ENCODE measurements around the gene AP1AR. TPM values are rescaled to one million over a fixed set of nuclear protein-coding genes. Genes with fewer than 3 reads are reported as not detected.

The AP1AR gene
- total and polyA plus RNA-seq, 2 of the 8 experiments (the other 6 are each of a cell fraction or from before 2014, with no cell fraction given): 5.3 to 27.7 TPM

- no peaks in the 10 kb centered on the region for H3K79me1 ChIP-seq (ENCODE audit: low read depth, low read length)
- no peaks in the 10 kb centered on the region for H3K27me3 ChIP-seq (replicated peaks in 1 of 4; ENCODE audit: control insufficient read depth in 3 of 4, extremely low read depth in 1 of 4, insufficient read depth in 3 of 4, low read length in 3 of 4)
- no peak overlapping the region for H3K4me3 ChIP-seq (ENCODE audit: extremely low read depth in 1 of 4, insufficient read depth in 2 of 4, low read depth in 3 of 4, low read length in 4 of 4)
- H3K4me1 ChIP-seq (replicated peaks in 1 of 4; ENCODE audit: control insufficient read depth in 3 of 4, insufficient read depth in 4 of 4, low read length in 3 of 4): peaks cover 0 to 9% (median 2%) of the 10 kb centered on the region in 4 experiments; a peak in 4 of 7 replicates
- H3K18ac ChIP-seq (ENCODE audit: extremely low read depth, low read length): no peak overlapping the region
- no peak overlapping the region for H4K91ac ChIP-seq (replicated peaks; ENCODE audit: insufficient read length, low read length)
- no peak overlapping the region for H2BK120ac ChIP-seq (replicated peaks; ENCODE audit: low read depth, low read length)
- no peak overlapping the region for H4K8ac ChIP-seq (ENCODE audit: extremely low read depth, insufficient read depth, low read length)
- H2BK5ac ChIP-seq (ENCODE audit: low read depth, low read length): no peak overlapping the region
- H2AFZ ChIP-seq (ENCODE audit: low read length): no peak overlapping the region
- H3K4ac ChIP-seq (replicated peaks; ENCODE audit: insufficient read length, low read depth, low read length): no peak overlapping the region
- no peak overlapping the region for H2BK15ac ChIP-seq (ENCODE audit: low read length)
- H3K23ac ChIP-seq (ENCODE audit: insufficient read length): no peak overlapping the region
- no peaks in the 10 kb centered on the region for H4K20me1 ChIP-seq (replicated peaks in 1 of 2; ENCODE audit: control insufficient read depth in 1 of 2, insufficient read depth in 2 of 2, low read length in 2 of 2)
- no peaks in the 10 kb centered on the region for H3K9me3 ChIP-seq (ENCODE audit: insufficient read depth in 2 of 2, low read depth in 1 of 2, low read length in 1 of 2)
- no peak overlapping the region for H2BK12ac ChIP-seq (ENCODE audit: low read depth, low read length)
- 89% methylated on average over 5 of the region's 5 CpGs; no CpG with 5 or more reads in 1 of the 2 experiments for WGBS, 2 experiments (ENCODE audit: extremely low coverage in 1 of 2, insufficient coverage in 1 of 2, insufficient read length in 1 of 2, insufficient replicate concordance in 2 of 2, low coverage in 1 of 2, low lambda C conversion rate in 2 of 2, missing lambda C conversion rate in 1 of 2)
- DNase-seq (ENCODE audit: low read depth in 1 of 2, low spot score in 2 of 2) (no peak), FAIRE-seq (no peak)
- H3K14ac ChIP-seq (ENCODE audit: insufficient read length): no peak overlapping the region
- H3K36me3 ChIP-seq (ENCODE audit: control insufficient read depth in 2 of 4, insufficient read depth in 4 of 4, low read length in 3 of 4): no peaks in the 10 kb centered on the region
- H3K79me2 ChIP-seq (ENCODE audit: control insufficient read depth in 1 of 2, insufficient read depth in 2 of 2, low read length in 2 of 2): no peaks in the 10 kb centered on the region
- no peak overlapping the region for H4K5ac ChIP-seq (ENCODE audit: insufficient read length, low read depth, low read length)
- H2AK5ac ChIP-seq (ENCODE audit: low read depth, low read length): no peak overlapping the region
- POLR2A ChIA-PET (ENCODE audit: partially characterized antibody): no interaction called here
- H3K23me2 ChIP-seq (ENCODE audit: low read depth, low read length): no peaks in the 10 kb centered on the region
- no peak overlapping the region for H3K4me2 ChIP-seq (ENCODE audit: insufficient read depth in 1 of 2, low read depth in 2 of 2, low read length in 2 of 2)
- no peak overlapping the region for H3K9ac ChIP-seq (replicated peaks in 1 of 4; ENCODE audit: extremely low read depth in 1 of 4, low read depth in 3 of 4, low read length in 3 of 4)
- CTCF ChIA-PET (ENCODE audit: partially characterized antibody): interaction anchor here (0.7 to 5.1 kb wide), 11 partner anchors 9 to 212 kb away, joined by 3 to 22 read pairs (median 4); partner anchors contain the start of genes AP1AR and TIFA
- H2BK20ac ChIP-seq (ENCODE audit: low read length): no peak overlapping the region
- no peak overlapping the region for H3K56ac ChIP-seq (replicated peaks; ENCODE audit: insufficient read length, low read depth, low read length)
- no peak overlapping the region for H3K27ac ChIP-seq (ENCODE audit: low read depth, low read length)
- TF ChIP-seq SP2 (IDR thresholded peaks at IDR 0.05; ENCODE audit: low read length) (no peak), CHD1 (IDR thresholded peaks at IDR 0.05; ENCODE audit: low read depth, low read length) (no peak), BCL11A (IDR thresholded peaks at IDR 0.05; ENCODE audit: low read depth in 2 of 2, low read length in 2 of 2) (no peak), FOSL1 (IDR thresholded peaks at IDR 0.05; ENCODE audit: insufficient read depth, low read depth, low read length) (no peak), RNF2 (IDR thresholded peaks at IDR 0.05; ENCODE audit: borderline replicate concordance, low read depth, low read length, missing control alignments, poor library complexity, severe bottlenecking) (no peak), BACH1 (IDR thresholded peaks at IDR 0.05; ENCODE audit: low read length) (no peak), MAX (IDR thresholded peaks at IDR 0.05) (no peak), EP300 (IDR thresholded peaks at IDR 0.05; ENCODE audit: borderline replicate concordance in 1 of 2, low read depth in 2 of 2, low read length in 2 of 2) (no peak), MAFK (IDR thresholded peaks at IDR 0.05; ENCODE audit: low read depth, low read length) (no peak), JUN (IDR thresholded peaks at IDR 0.05; ENCODE audit: low read depth, low read length) (no peak), GABPA (IDR thresholded peaks at IDR 0.05; ENCODE audit: borderline replicate concordance, insufficient read depth, low read length) (no peak), GTF2F1 (IDR thresholded peaks at IDR 0.05; ENCODE audit: borderline replicate concordance, low read depth, low read length) (no peak), SP1 (IDR thresholded peaks at IDR 0.05; ENCODE audit: low read depth, low read length) (no peak)
Observed at GRCh38 chr4:112311516-112311915, 79.9 kb downstream of the AP1AR start.
